ENCODE measurements around the gene FUBP1. TPM values are rescaled to one million over a fixed set of nuclear protein-coding genes. Genes with fewer than 3 reads are reported as not detected.

FUBP1 gene
- total RNA-seq, 1 experiment from 2014 or later = 125 TPM

DNA sequence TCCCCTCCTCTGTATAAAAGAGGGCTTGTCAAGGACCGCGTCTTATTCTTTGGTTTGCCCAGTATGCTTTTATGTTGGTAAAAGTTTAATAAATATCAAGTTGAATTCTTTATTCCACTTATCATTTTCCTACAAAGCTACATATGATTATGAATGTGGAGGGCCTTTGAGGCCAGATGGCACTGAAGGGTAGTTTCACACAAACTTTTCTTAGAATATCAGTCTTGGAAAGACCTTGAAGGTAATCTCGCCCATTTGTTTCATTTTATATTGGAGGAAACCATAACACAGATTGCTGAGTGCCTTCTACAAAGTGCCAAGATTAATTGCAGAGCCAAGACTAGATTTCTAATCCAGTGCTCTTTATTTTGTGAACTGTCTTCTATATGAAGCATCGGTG, 5.8 kb upstream of the FUBP1 start (continued):
- TF ChIP-seq EGR1 (IDR thresholded peaks at IDR 0.05; ENCODE audit: low read depth) (no peak), EZH2phosphoT487 (IDR thresholded peaks at IDR 0.05; ENCODE audit: borderline replicate concordance) (no peak), SP1 (IDR thresholded peaks at IDR 0.05; ENCODE audit: low read depth) (no peak), POLR2AphosphoS5 (IDR thresholded peaks at IDR 0.05; ENCODE audit: low read depth, low read length) (no peak), YY1 (IDR thresholded peaks at IDR 0.05; ENCODE audit: extremely low read depth, insufficient replicate concordance, low read depth, low read length) (no peak), FOSL1 (IDR thresholded peaks at IDR 0.05; ENCODE audit: low read depth) (no peak), SIN3A (IDR thresholded peaks at IDR 0.05; ENCODE audit: low read depth) (no peak), ELF1 (IDR thresholded peaks at IDR 0.05; ENCODE audit: borderline replicate concordance, low read depth) (no peak)
- TF ChIP-seq, protein P1, sequence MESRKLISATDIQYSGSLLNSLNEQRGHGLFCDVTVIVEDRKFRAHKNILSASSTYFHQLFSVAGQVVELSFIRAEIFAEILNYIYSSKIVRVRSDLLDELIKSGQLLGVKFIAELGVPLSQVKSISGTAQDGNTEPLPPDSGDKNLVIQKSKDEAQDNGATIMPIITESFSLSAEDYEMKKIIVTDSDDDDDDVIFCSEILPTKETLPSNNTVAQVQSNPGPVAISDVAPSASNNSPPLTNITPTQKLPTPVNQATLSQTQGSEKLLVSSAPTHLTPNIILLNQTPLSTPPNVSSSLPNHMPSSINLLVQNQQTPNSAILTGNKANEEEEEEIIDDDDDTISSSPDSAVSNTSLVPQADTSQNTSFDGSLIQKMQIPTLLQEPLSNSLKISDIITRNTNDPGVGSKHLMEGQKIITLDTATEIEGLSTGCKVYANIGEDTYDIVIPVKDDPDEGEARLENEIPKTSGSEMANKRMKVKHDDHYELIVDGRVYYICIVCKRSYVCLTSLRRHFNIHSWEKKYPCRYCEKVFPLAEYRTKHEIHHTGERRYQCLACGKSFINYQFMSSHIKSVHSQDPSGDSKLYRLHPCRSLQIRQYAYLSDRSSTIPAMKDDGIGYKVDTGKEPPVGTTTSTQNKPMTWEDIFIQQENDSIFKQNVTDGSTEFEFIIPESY (IDR thresholded peaks at IDR 0.05; ENCODE audit: extremely low read depth, insufficient replicate concordance, low read length) = no peak

DNA sequence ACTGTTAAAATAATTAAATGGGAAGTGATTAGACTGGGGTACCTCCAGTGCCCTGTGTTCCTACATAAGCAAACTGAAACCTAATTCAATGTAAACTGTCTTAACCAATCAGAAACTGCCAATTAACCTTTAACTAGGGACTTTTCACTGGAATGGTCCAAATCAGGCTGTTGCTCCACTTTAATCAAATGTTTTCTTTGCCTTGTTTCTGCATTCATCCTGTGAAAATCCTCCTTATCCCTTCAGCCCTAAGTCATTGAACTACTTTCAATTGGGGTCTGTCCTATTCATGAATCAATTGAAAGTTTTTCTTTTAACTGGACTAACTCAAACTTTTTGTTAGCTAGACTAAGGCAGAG, 5.1 kb upstream of the FUBP1 start:
- ChIA-PET POLR2A (interaction anchor here (2.7 kb wide), 1 partner anchor 20 kb away, joined by 8 read pairs; the partner anchor contains the start of gene DNAJB4), RAD21 (ENCODE audit: low non-redundant PET in 1 of 2, low total read pairs in 2 of 2, uncharacterized antibody in 2 of 2, unreplicated experiment in 2 of 2) (no interaction called here), CTCF (no interaction called here)
- no peaks in the 10 kb centered on the region for H3K36me3 ChIP-seq (ENCODE audit: control insufficient read depth in 1 of 2, insufficient read depth in 2 of 2, low read length in 2 of 2)
- H3K4me1 ChIP-seq (ENCODE audit: control insufficient read depth in 1 of 2, insufficient read depth in 2 of 2, low read length in 2 of 2) = peaks cover 5 to 13% of the 10 kb centered on the region in 2 experiments
- no peak overlapping the region for H3K27ac ChIP-seq (ENCODE audit: low read depth, low read length)
- no peaks in the 10 kb centered on the region for H4K20me1 ChIP-seq (ENCODE audit: insufficient read depth)
- no peaks in the 10 kb centered on the region for H3K9me3 ChIP-seq (ENCODE audit: control insufficient read depth in 1 of 2, insufficient read depth in 1 of 2, low read depth in 1 of 2, low read length in 2 of 2)
- DNase-seq (ENCODE audit: low read depth, low spot score) (no peak), ATAC-seq (no peak)
- H3K79me2 ChIP-seq (ENCODE audit: insufficient read depth, low read length) = peaks cover 90% of the 10 kb centered on the region
- H2AFZ ChIP-seq (ENCODE audit: low read depth, low read length, poor library complexity, severe bottlenecking) = no peak overlapping the region
- no peak overlapping the region for H3K4me2 ChIP-seq (ENCODE audit: low read length)
- H3K9ac ChIP-seq (ENCODE audit: low read length) = no peak overlapping the region
- no peaks in the 10 kb centered on the region for H3K27me3 ChIP-seq (ENCODE audit: insufficient read depth, low read length)
- no peak overlapping the region for H3K4me3 ChIP-seq (replicated peaks in 1 of 2; ENCODE audit: low read depth in 1 of 2, low read length in 2 of 2)
- intact Hi-C loops (cut with micrococcal nuclease) = no loop called here
- BruUV-seq (replicated peaks) = no TSS peak
- no peaks in the 10 kb centered on the region for H3K9me2 ChIP-seq (ENCODE audit: insufficient read depth)
- TF ChIP-seq, protein P1 (IDR thresholded peaks at IDR 0.05; ENCODE audit: extremely low read depth, insufficient replicate concordance, low read length) = no peak
- TF ChIP-seq ZFX (IDR thresholded peaks at IDR 0.05) (no peak), CBX3 (IDR thresholded peaks at IDR 0.05; ENCODE audit: low read depth) (no peak), MAX (IDR thresholded peaks at IDR 0.05) (no peak), EZH2phosphoT487 (IDR thresholded peaks at IDR 0.05; ENCODE audit: borderline replicate concordance) (no peak), EZH2 (IDR thresholded peaks at IDR 0.05) (no peak), TCF7L2 (IDR thresholded peaks at IDR 0.05; ENCODE audit: borderline replicate concordance, extremely low read depth, insufficient read depth, insufficient read length) (no peak), ATF3 (IDR thresholded peaks at IDR 0.05) (no peak), POLR2A (IDR thresholded peaks at IDR 0.05; ENCODE audit: borderline replicate concordance, extremely low read depth, insufficient read depth, insufficient read length) (no peak), FOSL1 (IDR thresholded peaks at IDR 0.05; ENCODE audit: low read depth) (no peak), REST (IDR thresholded peaks at IDR 0.05; ENCODE audit: low read depth) (no peak)
